Bronchial epithelial cell (primary cell): ENCODE measurements around the gene AGAP2. TPM values are rescaled to one million over a fixed set of nuclear protein-coding genes. Genes with fewer than 3 reads are reported as not detected.

ENCODE experiments used
- DNase-seq: peaks from one replicate; pipeline ENCODE4 v3.0.0-alpha.2; 2010; ENCODE audit warnings: low read depth
- FAIRE-seq: peaks from 2 replicates; lab custom pipeline; 2011; peaks lifted over from hg19 to GRCh38; lab: Jason Lieb, UNC
- H3K27me3 ChIP-seq: 2 replicates; pipeline ENCODE4 v1.5.1; 2011; ENCODE audit warnings: low read length; ENCODE audit not compliant: control insufficient read depth, insufficient read depth
- H3K36me3 ChIP-seq: 2 replicates; pipeline ENCODE4 v1.5.1; 2011; ENCODE audit warnings: low read length; ENCODE audit not compliant: control insufficient read depth, insufficient read depth
- H3K4me3 ChIP-seq: 2 replicates; pipeline ENCODE4 v1.5.1; 2011; ENCODE audit warnings: mild to moderate bottlenecking, low read depth, low read length, control low read depth
- total RNA-seq: library from RNA; depleted of rRNA; stranded (reverse); fragments of >200 nt; gene quantifications from 2 replicates; pipeline ENCODE4 v1.2.1, GENCODE V29; 2014
- TF ChIP-seq, protein P1 (sequence below): IDR thresholded peaks from 2 replicates; pipeline ENCODE4 v1.5.1; 2011; ENCODE audit warnings: mild to moderate bottlenecking, moderate library complexity, low read length, control low read depth, inconsistent platforms; ENCODE audit not compliant: insufficient read depth, severe bottlenecking

The AGAP2 gene
- total RNA-seq, 1 donor from 2014 or later: under 0.01 TPM

DNA sequence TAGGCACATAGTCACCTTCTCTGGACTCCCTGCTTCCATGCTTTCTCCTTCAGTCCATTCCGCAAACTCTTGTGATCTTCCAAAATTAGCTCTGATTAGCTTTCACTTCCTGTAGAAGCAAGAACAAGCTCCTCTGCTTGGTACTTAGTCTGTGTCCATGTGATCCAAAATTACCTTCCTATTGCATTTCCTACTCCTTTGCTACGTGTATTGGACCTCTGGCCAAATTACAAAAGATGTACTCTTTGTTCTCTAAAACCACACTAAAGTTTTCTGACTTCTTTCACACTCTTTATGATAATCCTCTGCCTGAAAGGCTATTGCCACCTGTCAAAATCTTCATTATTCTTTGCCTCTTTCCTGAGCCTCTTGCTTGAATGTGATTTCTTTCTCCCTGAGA is 43.3 kb upstream of the AGAP2 start:
- H3K4me3 ChIP-seq: no peak overlapping the region
- peaks cover 8% of the 10 kb centered on the region for H3K36me3 ChIP-seq
- DNase-seq (no peak), FAIRE-seq (no peak)
- TF ChIP-seq, protein P1, sequence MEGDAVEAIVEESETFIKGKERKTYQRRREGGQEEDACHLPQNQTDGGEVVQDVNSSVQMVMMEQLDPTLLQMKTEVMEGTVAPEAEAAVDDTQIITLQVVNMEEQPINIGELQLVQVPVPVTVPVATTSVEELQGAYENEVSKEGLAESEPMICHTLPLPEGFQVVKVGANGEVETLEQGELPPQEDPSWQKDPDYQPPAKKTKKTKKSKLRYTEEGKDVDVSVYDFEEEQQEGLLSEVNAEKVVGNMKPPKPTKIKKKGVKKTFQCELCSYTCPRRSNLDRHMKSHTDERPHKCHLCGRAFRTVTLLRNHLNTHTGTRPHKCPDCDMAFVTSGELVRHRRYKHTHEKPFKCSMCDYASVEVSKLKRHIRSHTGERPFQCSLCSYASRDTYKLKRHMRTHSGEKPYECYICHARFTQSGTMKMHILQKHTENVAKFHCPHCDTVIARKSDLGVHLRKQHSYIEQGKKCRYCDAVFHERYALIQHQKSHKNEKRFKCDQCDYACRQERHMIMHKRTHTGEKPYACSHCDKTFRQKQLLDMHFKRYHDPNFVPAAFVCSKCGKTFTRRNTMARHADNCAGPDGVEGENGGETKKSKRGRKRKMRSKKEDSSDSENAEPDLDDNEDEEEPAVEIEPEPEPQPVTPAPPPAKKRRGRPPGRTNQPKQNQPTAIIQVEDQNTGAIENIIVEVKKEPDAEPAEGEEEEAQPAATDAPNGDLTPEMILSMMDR: no peak
- H3K27me3 ChIP-seq: no peaks in the 10 kb centered on the region

DNA sequence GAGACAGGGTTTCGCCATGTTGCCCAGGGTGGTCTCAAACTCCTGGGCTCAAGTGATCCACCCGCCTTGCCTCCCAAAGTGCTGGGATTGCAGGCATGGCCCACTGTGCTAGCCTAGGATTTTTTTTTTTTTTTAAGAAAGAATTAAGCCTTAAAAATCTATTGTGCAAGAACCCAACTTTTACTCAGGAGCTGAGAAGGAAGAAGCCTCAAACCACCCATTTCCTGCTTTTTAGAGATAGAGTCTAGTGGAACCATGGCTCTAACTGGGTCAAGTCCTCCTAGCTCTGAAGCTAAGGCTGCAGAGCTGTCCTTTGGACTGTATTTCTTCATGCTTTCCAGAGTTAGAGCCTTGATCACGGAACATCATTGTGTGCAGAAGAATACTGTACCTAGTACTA is 42.7 kb upstream of the AGAP2 start:
- DNase-seq: no peak
- TF ChIP-seq, protein P1: no peak
- no peak for FAIRE-seq
- H3K4me3 ChIP-seq: no peak overlapping the region
- no peaks in the 10 kb centered on the region for H3K27me3 ChIP-seq
- peaks cover 4% of the 10 kb centered on the region for H3K36me3 ChIP-seq

DNA sequence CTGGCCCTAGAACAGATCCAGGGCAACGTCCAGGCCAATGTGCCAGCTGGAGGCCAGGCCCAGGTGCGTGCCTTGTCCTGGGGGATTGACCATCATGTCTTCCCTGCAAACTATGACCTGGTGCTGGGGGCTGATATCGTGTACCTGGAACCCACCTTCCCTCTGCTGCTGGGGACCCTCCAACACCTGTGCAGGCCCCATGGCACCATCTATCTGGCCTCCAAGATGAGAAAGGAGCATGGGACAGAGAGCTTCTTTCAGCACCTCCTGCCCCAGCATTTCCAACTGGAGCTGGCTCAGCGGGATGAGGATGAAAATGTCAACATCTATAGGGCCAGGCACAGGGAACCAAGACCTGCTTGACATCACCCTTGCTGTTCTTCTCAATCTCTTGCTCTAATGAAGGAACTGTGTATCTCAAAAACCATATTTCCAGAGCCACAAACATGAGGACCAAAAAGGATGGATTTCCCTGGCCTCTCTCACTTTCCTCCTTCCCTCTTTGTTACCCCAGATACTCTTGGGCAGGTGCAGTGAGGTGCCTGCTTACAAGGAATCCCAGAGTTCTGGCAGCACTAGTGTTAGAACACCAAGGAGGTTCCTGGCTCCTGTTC is 41.8 kb upstream of the AGAP2 start:
- TF ChIP-seq, protein P1: no peak
- no peaks in the 10 kb centered on the region for H3K27me3 ChIP-seq
- H3K4me3 ChIP-seq: no peak overlapping the region
- FAIRE-seq (no peak), DNase-seq (no peak)
- H3K36me3 ChIP-seq: peaks cover 1% of the 10 kb centered on the region

DNA sequence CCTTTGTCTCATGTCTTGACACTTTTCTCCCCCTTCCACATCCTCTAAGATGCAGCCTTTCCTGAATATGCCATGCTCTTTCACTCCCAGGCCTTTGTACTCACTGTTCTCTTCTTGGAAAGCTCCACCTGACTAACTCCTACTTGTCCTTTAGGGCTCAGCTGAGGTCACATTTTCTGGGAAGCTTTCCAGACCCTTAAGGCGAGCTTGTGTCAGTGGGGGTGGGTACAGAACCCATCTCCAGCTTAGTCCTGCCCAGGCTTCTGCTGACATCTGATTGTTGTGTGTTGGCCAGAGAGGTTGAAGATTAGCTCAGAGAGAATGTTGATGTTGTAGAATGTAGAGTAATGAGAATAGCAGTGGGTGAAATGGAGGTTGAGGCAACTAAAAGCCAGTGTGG is 41.2 kb upstream of the AGAP2 start:
- TF ChIP-seq, protein P1: no peak
- DNase-seq: no peak
- FAIRE-seq: no peak
- Histone ChIP-seq H3K27me3 (no peaks in the 10 kb centered on the region), H3K4me3 (no peak overlapping the region), H3K36me3 (peaks cover 1% of the 10 kb centered on the region)

DNA sequence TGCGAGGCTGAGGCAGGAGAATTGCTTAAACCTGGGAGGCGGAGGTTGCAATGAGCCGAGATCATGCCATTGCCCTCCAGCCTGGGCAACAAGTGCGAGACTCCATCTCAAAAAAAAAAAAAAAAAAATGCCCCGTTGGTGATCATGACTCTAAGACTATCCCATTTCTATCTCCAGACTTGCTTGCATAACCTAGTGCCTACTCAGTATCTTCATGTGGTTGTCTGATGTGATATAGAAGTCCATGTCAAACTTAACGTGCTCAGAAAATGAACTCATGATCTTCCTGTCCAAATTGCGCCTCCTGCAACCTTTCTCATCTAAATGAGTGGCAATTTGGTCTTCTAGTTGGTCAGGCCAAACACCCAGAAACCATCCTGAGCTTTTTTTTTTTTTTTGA is 39.4 kb upstream of the AGAP2 start:
- Histone ChIP-seq H3K27me3 (no peaks in the 10 kb centered on the region), H3K36me3 (no peaks in the 10 kb centered on the region), H3K4me3 (no peak overlapping the region)
- no peak for DNase-seq
- no peak for FAIRE-seq
- TF ChIP-seq, protein P1: no peak

DNA sequence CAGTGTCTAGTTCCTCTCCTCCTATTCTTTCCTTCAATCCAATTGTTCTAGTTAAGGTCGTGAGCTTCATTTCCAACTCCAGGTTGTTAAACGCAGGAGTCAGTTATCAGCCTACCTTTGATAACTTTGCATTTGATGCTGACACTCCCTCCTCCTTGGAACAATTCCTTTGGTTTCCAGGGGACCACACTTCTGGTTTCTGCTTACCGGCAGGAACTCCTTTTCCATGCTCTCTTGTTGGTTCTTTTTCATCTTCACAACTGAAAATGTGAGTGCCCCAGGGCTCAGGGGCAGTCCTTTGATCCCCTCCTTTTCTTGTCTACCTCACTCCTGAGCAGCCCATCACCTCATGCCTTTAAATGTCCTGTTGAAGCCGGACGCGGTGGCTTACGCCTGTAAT is 38.8 kb upstream of the AGAP2 start:
- FAIRE-seq: no peak
- H3K4me3 ChIP-seq: no peak overlapping the region
- no peak for DNase-seq
- H3K36me3 ChIP-seq: no peaks in the 10 kb centered on the region
- no peaks in the 10 kb centered on the region for H3K27me3 ChIP-seq
- TF ChIP-seq, protein P1: no peak
